ENCODE data around the gene ATG2A.
A peak's percentile ranks its signal among the peaks of the same experiment; 100 is the strongest.
"Not testable (repeated sequence)": the region's sequence is repeated elsewhere in the genome, so short reads cannot be mapped to it uniquely, and the experiment has no call there.

Gene ATG2A

DNA sequence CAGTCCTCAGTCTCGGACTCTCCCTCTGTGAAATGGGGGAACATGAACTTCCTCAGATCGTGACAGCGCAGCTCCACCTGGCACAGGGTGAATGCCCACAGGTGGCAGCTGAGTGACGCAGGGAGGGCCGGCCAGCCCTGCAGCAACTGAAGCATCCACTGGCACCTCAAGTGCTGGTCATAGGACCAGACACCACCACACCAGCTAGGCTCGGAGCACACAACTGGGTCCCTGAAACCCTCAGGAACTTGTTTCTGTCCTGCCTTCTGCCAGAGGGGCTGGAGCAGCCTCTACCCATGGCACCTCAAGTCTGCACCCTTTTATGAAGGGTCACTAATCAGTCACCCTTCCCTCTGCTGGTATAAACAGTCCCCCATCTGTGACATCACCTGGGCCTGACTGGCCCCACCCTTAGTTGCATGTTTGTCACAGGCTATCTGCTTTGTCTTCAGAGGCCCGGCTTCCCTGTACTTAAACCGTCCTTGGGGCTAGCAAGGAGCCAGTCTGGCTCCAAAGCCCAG is 65.1 kb downstream of the ATG2A start:
- no peak for DNase-seq

DNA sequence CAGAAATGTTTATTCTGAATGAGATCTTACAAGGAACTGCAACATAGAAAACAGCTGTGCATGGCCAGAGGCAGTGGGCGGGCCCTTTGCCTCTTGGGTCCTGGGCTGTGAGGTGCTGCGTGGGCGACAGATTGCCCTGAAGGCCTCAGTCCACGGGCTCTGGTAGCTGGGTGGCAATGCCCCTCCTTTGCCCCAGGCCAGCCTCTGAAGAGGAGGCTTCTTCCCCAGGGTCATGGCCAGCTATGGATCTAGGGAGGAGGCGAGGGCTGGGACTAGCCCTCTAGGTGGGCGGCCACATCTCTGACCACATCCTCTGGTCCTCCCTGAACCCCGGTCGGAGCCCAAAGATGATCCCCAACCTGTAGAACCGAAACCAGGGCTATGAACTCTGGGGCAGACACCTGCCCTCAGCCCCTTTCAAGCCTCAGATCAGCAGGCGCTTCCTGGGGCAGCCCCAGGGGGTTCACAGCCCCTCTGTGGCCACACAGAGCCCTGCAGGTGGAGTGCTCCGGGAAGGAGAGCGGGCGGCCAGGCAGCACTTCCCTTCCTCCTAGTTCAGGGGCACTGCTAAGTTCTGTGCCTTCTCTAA is 65.9 kb downstream of the ATG2A start:
- peak; percentile 53 for DNase-seq

DNA sequence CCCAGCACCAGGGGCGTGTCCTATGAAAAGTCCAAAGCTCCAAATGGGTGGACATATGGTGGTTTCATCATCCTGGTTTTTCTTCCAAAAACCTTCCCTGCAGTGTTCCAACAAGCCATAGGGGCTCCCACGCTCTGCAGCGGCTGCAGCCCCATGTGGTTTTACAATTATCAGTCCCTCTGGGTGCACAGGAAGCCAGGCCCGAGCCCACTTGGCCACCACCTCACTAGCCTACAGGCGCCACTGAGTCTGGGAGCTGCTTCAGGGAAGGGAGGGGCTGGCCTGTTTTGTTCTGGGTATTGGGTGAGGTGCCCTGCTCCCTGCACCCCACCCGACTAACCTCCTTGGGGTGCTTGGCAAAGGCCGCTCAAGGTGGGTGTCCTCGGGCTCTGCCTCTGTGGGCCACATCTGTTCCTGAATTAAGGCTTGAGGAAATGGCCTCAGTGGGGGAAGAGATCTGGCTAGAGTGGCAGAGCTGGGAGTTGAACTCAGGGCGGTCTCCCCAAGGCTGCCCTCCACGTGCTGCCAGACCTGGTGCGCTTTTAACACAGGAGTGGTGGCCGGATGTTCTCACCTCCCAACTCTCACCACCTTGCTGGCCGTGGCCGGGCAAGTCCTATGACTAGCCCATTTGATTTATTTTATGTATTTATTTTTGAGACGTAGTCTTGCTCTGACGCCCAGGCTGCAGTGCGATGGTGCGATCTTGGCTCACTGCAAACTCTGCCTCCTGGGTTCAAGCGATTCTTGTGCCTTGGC is 67.2 kb downstream of the ATG2A start:
- DNase-seq = no peak

DNA sequence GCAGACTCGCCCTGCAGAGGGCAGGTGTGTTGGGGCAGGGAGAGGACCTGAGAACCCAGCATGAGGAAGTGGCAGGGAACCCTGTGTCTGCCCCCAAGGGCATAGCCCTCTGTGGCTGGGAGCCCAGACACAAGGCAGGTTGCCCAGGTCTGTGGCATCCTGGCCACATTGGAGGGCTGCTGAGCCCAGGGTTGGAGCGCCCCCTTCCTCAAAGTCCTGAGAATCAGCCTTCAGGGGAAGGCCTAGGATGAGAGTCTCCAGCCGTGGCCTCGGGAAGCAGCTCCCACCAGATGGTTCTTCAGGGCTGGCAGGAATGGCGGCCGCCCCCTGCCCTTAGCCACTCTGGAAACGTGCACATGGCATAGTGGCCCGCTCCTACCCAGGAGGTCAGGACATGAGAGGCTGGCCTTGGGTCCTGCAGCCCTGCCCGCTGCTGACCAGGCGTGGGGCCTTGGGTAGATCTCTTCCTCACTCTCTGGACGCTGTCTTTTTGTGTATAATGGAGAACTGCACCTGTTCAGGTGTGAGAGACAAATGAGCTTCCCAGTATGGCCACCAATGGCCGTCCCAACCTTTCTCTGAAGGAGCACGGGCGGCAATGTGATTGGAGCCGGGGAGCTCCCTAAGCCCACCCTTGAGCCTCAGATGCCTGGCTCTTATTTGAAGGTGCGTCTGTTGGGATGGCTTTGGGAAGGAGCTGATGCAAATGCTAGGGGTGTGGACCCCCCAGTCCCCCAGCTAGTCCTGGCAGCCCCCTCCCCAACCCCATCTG is 68.0 kb downstream of the ATG2A start:
- DNase-seq = no peak

DNA sequence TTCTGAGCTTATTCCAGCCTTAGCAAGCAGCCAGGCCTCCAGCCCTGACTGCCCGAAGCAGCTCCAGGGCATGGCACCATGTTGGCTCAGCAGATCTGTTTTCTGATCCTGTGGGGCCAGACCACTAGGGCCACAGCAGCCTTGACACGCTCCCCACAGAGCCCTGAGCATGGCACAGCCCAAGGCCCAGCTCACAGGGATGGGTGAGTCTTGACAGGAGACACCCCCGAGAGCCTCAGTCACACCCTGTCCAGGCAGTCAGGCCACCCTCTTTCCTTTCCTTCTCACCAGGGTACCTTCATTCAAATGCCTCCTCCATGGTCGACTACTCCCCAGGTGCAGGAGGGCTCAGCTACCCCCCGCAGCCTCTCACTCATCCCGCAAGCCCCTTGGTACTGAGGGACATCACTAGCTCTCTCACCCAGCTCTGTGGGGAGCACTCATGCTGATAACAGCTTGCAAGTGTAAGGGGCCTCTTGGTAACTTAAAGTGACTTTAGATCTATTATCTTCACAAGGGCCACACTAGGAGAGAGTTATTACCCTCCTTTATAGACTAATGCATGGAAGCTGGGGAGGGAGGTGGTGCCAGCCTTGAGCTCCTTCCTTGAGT is 68.7 kb downstream of the ATG2A start:
- no peak for DNase-seq

DNA sequence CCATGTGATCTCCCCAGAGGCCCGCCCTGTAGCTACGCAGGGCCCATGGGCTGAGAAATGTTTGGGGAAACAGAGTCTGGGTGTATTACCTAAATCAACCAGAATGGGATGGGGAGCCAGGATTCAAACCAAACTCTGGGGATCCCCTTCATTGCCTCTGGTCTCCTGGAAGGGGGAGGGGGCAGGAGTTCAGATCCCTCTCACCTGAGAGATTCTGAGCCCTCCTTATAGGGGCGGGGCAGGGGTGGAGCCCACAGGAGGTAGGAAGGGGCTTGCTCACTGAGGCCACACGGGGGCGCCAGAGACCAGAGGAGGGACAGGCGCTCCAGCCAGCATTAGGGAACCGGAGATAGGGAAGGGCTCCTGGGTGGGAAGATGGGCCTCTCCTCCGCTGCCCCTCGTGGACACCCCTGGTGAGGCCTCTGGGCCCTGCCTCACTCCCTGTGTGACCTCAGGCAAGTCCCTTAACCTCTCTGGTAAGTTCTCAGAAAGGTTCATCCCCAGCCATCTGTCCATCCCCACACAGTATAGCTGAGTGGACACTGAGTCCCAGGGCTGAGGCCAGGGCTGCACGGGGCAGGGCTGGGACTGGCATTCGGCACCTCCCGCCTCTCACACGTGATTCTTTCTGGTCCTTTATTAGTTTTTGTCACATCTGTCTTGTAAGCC is 69.9 kb downstream of the ATG2A start:
- DNase-seq = peak; percentile 66

DNA sequence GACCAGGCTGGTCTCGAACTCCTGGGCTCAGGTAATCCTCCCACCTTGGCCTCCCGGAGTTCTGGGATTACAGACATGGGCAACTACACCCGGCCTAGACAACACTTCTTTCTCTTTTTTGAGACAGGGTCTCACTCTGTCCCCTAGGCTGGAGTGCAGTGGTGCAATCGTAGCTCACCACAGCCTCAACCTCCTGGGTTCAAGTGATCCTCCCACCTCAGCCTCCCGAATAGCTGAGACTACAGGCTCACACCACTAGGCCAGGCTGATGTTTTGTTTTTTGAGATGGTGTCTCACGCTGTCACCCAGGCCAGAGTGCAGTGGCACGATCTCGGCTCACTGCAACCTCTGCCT is 71.3 kb downstream of the ATG2A start:
- DNase-seq = not testable (repeated sequence)

DNA sequence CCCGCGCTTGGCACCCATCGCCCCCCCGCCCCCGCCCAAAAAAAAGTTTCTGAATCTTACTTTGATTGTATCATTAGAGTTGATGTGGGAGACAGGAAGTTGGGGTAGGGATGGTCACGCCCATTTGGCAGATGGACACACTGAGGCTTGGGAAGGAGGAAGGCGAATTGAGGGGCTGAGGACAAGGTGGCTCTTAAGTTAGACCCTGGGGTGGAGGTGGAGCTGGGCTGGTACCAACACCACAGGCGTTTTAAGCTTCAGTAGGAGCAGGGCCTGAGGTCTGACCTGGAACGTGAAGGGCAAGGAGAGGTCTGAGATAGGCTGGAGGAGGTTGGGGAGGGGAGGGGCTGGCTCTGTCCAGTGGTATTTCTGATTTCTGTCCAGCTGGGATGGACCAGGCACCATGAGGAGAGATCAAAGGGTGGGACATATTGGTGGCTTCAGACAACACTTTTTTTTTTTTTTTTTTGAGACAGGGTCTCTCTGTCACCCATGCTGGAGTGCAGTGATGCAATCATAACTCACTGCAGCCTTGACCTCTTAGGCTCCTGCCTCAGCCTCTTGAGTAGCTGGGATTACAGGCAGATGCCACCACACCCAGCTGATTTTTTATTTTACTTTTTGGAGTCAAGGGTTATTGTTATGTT is 71.8 kb downstream of the ATG2A start:
- no peak for DNase-seq
